Retinal pigment epithelial cell (primary cell): ENCODE data around the gene KHDC3L.

Experiments used
- DNase-seq: peaks from one replicate; pipeline ENCODE4 v3.0.0-alpha.2; 2010; ENCODE audit warnings: low read depth
- H3K4me3 ChIP-seq: 2 replicates; pipeline ENCODE4 v1.5.1; 2011; ENCODE audit warnings: mild to moderate bottlenecking, low read length, control low read depth, moderate library complexity
- CTCF ChIP-seq: conservative IDR thresholded peaks from 2 replicates; pipeline ENCODE4 v1.5.1; 2011; ENCODE audit warnings: low read depth, low read length, control low read depth, inconsistent platforms

Gene KHDC3L

GRCh38 chr6:73339340-73339739 lies 23.1 kb upstream of the KHDC3L start:
- no peak for DNase-seq
- H3K4me3 ChIP-seq = no peak overlapping the region
- TF ChIP-seq CTCF = no peak

GRCh38 chr6:73340048-73340447 lies 22.4 kb upstream of the KHDC3L start:
- TF ChIP-seq CTCF = no peak
- no peak for DNase-seq
- no peak overlapping the region for H3K4me3 ChIP-seq

GRCh38 chr6:73341335-73341734 lies 21.1 kb upstream of the KHDC3L start:
- no peak for TF ChIP-seq CTCF
- H3K4me3 ChIP-seq = no peak overlapping the region
- DNase-seq = no peak

DNA sequence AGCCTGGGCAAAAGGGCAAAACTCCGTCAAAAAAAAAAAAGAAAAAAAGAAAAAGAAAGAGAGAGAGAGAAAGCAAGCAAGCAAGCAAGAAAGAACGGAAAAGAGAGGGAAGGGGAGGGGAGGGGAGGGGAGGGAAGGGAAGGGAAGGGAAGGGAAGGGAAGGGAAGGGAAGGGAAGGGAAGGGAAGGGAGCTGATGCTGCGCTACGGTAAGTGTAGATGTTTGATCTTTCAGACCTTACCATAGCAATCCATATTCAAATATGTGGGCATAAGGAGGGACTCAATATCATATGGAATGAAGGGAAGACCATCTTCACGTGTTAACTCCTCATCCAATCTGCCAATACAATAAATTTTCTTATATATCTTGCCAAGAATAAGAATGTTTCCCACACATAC lies 20.3 kb upstream of the KHDC3L start:
- TF ChIP-seq CTCF = no peak
- no peak for DNase-seq

DNA sequence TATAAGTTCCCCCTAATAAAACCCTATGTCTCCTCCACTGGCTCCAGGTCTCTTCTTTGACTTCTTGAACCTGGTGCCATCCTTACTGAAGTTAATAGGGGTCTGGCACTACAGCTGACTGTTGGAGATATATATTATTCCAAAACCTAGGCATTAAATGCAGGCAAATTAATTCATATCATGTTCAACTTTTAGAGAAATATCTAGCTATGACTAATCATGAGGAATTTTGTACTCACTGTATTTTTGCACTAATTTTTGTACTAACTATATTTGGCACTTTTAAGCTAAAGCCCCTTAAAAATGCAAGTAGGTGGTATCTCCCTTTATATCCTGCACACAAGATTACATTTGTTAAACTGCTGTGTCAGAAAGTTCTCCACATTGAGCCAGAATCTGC lies 19.3 kb upstream of the KHDC3L start:
- H3K4me3 ChIP-seq = no peak overlapping the region
- no peak for DNase-seq
- no peak for TF ChIP-seq CTCF

More for the DNA sequence above, 20.3 kb upstream of the KHDC3L start:
- no peak overlapping the region for H3K4me3 ChIP-seq

GRCh38 chr6:73348550-73349204 lies 13.8 kb upstream of the KHDC3L start:
- TF ChIP-seq CTCF = no peak
- DNase-seq = no peak
- no peak overlapping the region for H3K4me3 ChIP-seq

- DNase-seq = no peak
- H3K4me3 ChIP-seq = no peak overlapping the region
- no peak for TF ChIP-seq CTCF
These were observed 13.1 kb upstream of the KHDC3L start for GRCh38 chr6:73349311-73349710.
